K562 (cell line): ENCODE measurements around the gene KLHL25. TPM values are rescaled to one million over a fixed set of nuclear protein-coding genes. Genes with fewer than 3 reads are reported as not detected.
A peak's percentile ranks its signal among the peaks of the same experiment; 100 is the strongest.

ENCODE experiments used
- ATAC-seq: fragments of 200-7000 bp; cut with Tn5 transposase; 3 replicates; pipeline ENCODE4 v1.9.1; 2020; ENCODE audit warnings: moderate library complexity
- BruUV-seq: library from RNA; stranded (reverse); fragments of 400-500 nt; replicated peaks from 2 replicates; lab custom pipeline; 2021; lab: Mats Ljungman, UMichigan
- CTCF ChIA-PET: fragments of 300-600 bp; formaldehyde crosslinking; extraction: SDS; loops from one replicate; lab custom pipeline; 2021; ENCODE audit warnings: low intra/inter-chr PET ratio; lab: Yijun Ruan, JAX
- POLR2A ChIA-PET: fragments of 300-600, 350-650 bp; sonication (Branson Sonifier 250); formaldehyde crosslinking; extraction: SDS; loops from one replicate; lab custom pipeline; 2021; ENCODE audit warnings: antibody characterized with exemption, inconsistent platforms; lab: Yijun Ruan, JAX
- DNase-seq, 4 experiments: peaks; one replicate each; pipeline versions ENCODE4 v3.0.0 to v3.0.0-alpha.2; 2011 to 2018; ENCODE audit warnings: low spot score in 3 of 4, mixed read lengths in 3 of 4; ENCODE audit errors: extremely low read depth in 1 of 4
- FAIRE-seq: peaks from 2 replicates; lab custom pipeline; 2011; peaks lifted over from hg19 to GRCh38; lab: Jason Lieb, UNC
- H2AFZ ChIP-seq: 2 replicates; pipeline ENCODE4 v1.6.0; 2011; ENCODE audit warnings: low read depth, low read length, control low read depth, inconsistent platforms
- H3K27ac ChIP-seq: fragments of 200-600 bp; 3 replicates; pipeline ENCODE4 v1.8.0; 2011; ENCODE audit warnings: low read depth, mild to moderate bottlenecking, control low read depth, inconsistent platforms, low read length, moderate library complexity, mixed read lengths; ENCODE audit errors: extremely low read depth
- H3K27me3 ChIP-seq, 2 experiments: fragments of 300-600 bp in 1 of 2; 2 replicates in 1 of 2; 3 replicates in 1 of 2; pipeline versions ENCODE4 v1.6.0 to v1.8.0; 2011; ENCODE audit warnings: inconsistent platforms in 2 of 2, low read length in 2 of 2, mild to moderate bottlenecking in 1 of 2, mixed read lengths in 1 of 2, moderate library complexity in 1 of 2; ENCODE audit not compliant: control insufficient read depth in 2 of 2, insufficient read depth in 2 of 2
- H3K36me3 ChIP-seq: fragments of 300-600 bp; 3 replicates; pipeline ENCODE4 v1.8.0; 2011; ENCODE audit warnings: mild to moderate bottlenecking, low read length, inconsistent platforms; ENCODE audit not compliant: control insufficient read depth, insufficient read depth
- H3K4me1 ChIP-seq, 2 experiments: fragments of 200-600 bp in 1 of 2; replicated peaks in 1 of 2; 2 replicates in 1 of 2; 3 replicates in 1 of 2; pipeline versions ENCODE4 v1.5.1 to v1.8.0; 2011; ENCODE audit warnings: inconsistent platforms in 2 of 2, low read length in 2 of 2, mild to moderate bottlenecking in 1 of 2, mixed read lengths in 1 of 2, moderate library complexity in 1 of 2; ENCODE audit not compliant: control insufficient read depth in 2 of 2, insufficient read depth in 2 of 2
- H3K4me2 ChIP-seq: 2 replicates; pipeline ENCODE4 v1.6.1; 2011; ENCODE audit warnings: low read length, control low read depth, inconsistent platforms, mixed read lengths; ENCODE audit not compliant: insufficient read depth
- H3K4me3 ChIP-seq: fragments of 200-600 bp; sonication (generic), shearing (Covaris generic); 2 replicates; pipeline ENCODE4 v1.5.1; 2016; ENCODE audit warnings: control low read depth, inconsistent platforms
- H3K79me2 ChIP-seq: fragments of 200-600 bp; 3 replicates; pipeline ENCODE4 v1.8.0; 2011; ENCODE audit warnings: low read length, inconsistent platforms; ENCODE audit not compliant: control insufficient read depth, insufficient read depth
- H3K9ac ChIP-seq, 2 experiments: 2 replicates each; pipeline versions ENCODE4 v1.6.0 to v1.6.1; 2011; ENCODE audit warnings: low read depth in 2 of 2, low read length in 2 of 2, control low read depth in 1 of 2, inconsistent platforms in 1 of 2, mild to moderate bottlenecking in 1 of 2, mixed read lengths in 1 of 2; ENCODE audit not compliant: insufficient read depth in 1 of 2
- H3K9me1 ChIP-seq: one replicate; pipeline ENCODE4 v1.6.0; 2011; ENCODE audit warnings: inconsistent platforms, mild to moderate bottlenecking, low read length, moderate library complexity; ENCODE audit not compliant: control insufficient read depth, insufficient read depth
- H3K9me3 ChIP-seq: replicated peaks from 2 replicates; pipeline ENCODE4 v1.5.1; 2011; ENCODE audit warnings: low read depth, low read length, inconsistent platforms; ENCODE audit not compliant: control insufficient read depth, insufficient read depth
- H4K20me1 ChIP-seq: replicated peaks from 2 replicates; pipeline ENCODE4 v1.6.1; 2011; ENCODE audit warnings: low read length, inconsistent platforms, mixed read lengths; ENCODE audit not compliant: control insufficient read depth, insufficient read depth
- CTCF ChIP-seq, 3 experiments: IDR thresholded peaks in 2 of 3; conservative IDR thresholded peaks in 1 of 3; 2 replicates each; pipeline ENCODE4 v1.5.1; 2011 to 2012; ENCODE audit warnings: low read length in 3 of 3, mild to moderate bottlenecking in 3 of 3, control low read depth in 2 of 3, improper control_type of control experiment in 1 of 3, inconsistent platforms in 1 of 3, low read depth in 1 of 3, mixed read lengths in 1 of 3, moderate library complexity in 1 of 3; ENCODE audit not compliant: insufficient read depth in 2 of 3
- HLTF ChIP-seq: fragments of 450-650 bp; IDR thresholded peaks from 2 replicates; pipeline ENCODE4 v1.6.1; 2016
- HNRNPUL1 ChIP-seq: fragments of 200-400 bp; formaldehyde crosslinking; IDR thresholded peaks from 2 replicates; pipeline ENCODE4 v1.6.1; 2017; ENCODE audit warnings: low read length
- KDM5B ChIP-seq: fragments of 200-600 bp; sonication (generic); IDR thresholded peaks from 2 replicates; pipeline ENCODE4 v1.6.1; 2012; ENCODE audit warnings: low read depth, mild to moderate bottlenecking, moderate library complexity, low read length, control low read depth, inconsistent platforms; ENCODE audit not compliant: insufficient replicate concordance
- L3MBTL2 ChIP-seq: fragments of 450-650 bp; IDR thresholded peaks from 2 replicates; pipeline ENCODE4 v1.6.1; 2016; ENCODE audit warnings: mild to moderate bottlenecking, moderate library complexity
- SMC3 ChIP-seq: conservative IDR thresholded peaks from 2 replicates; pipeline ENCODE4 v1.6.1; 2011; ENCODE audit warnings: low read depth, low read length, improper control_type of control experiment; ENCODE audit not compliant: insufficient read depth
- YY1 ChIP-seq, 3 experiments: IDR thresholded peaks; 2 replicates each; pipeline ENCODE4 v1.6.1; 2011; ENCODE audit warnings: low read length in 2 of 3, mild to moderate bottlenecking in 2 of 3, moderate library complexity in 2 of 3, borderline replicate concordance in 1 of 3, control low read depth in 1 of 3, low read depth in 1 of 3; ENCODE audit not compliant: insufficient read depth in 3 of 3, insufficient replicate concordance in 2 of 3, control insufficient read depth in 1 of 3, insufficient read length in 1 of 3; ENCODE audit errors: extremely low read depth in 1 of 3
- ZBTB17 ChIP-seq: fragments of 450-650 bp; formaldehyde crosslinking; IDR thresholded peaks from 2 replicates; pipeline ENCODE4 v1.4.0; 2020; ENCODE audit warnings: mild to moderate bottlenecking
- ZNF384 ChIP-seq: IDR thresholded peaks from 2 replicates; pipeline ENCODE4 v1.6.1; 2012; ENCODE audit warnings: low read depth, low read length, improper control_type of control experiment
- ZNF408 ChIP-seq: fragments of 250-450 bp; sonication (Bioruptor Pico); IDR thresholded peaks from 2 replicates; pipeline ENCODE4 v1.4.0; 2020; ENCODE audit warnings: low read depth, mild to moderate bottlenecking, moderate library complexity
- ZNF518B ChIP-seq: fragments of 250-450 bp; sonication (Bioruptor Pico); IDR thresholded peaks from 2 replicates; pipeline ENCODE4 v1.5.0; 2021; ENCODE audit warnings: mild to moderate bottlenecking, moderate library complexity
- ZNF79 ChIP-seq: fragments of 250-450 bp; sonication (Bioruptor Pico); IDR thresholded peaks from 2 replicates; pipeline ENCODE4 v1.4.0; 2020; ENCODE audit warnings: low read depth, mild to moderate bottlenecking, moderate library complexity
- WGBS: fragments of 100-300 bp; shearing (Covaris generic); methylation state at CpG from one replicate; pipeline ENCODE4 v1.1.6; 2016; ENCODE audit warnings: low coverage, mixed read lengths; ENCODE audit not compliant: insufficient coverage; ENCODE audit errors: missing lambda C conversion rate; 5-methylcytosine and 5-hydroxymethylcytosine counted together
- in situ Hi-C: fragments of 300-500 bp; cut with MboI; formaldehyde crosslinking; loops from 4 replicates; pipeline ENCODE4 v1.15.0; 2018; ENCODE audit warnings: inconsistent platforms, mixed read lengths
- intact Hi-C: fragments of 100-400 bp; cut with micrococcal nuclease; formaldehyde crosslinking; loops from 2 replicates; pipeline ENCODE4 v1.14.2; 2022
- polyA plus RNA-seq, 8 experiments: library from polyadenylated mRNA; depleted of rRNA in 4 of 8; stranded (reverse) in 5 of 8; unstranded in 3 of 8; fragments of >200 nt; fragmentation: Nextera tagmentation in 2 of 8; fragmentation: Illumina TruSeq in 1 of 8; extraction: Ambion mirVana in 2 of 8; extraction: Trizol in 1 of 8; gene quantifications; 2 replicates each; pipeline versions ENCODE4 v1.2.1 to v1.2.3, GENCODE V29; 2011 to 2014; ENCODE audit warnings: inconsistent platforms in 1 of 8, missing spikeins in 1 of 8
- total RNA-seq, 7 experiments: library from RNA; depleted of rRNA in 6 of 7; stranded (reverse); fragments of >200 nt in 6 of 7; fragmentation: Illumina TruSeq in 2 of 7; extraction: Trizol in 2 of 7; gene quantifications; 2 replicates each; pipeline versions ENCODE4 v1.2.1 to v1.2.3, GENCODE V29; 2011 to 2021; ENCODE audit warnings: low replicate concordance in 1 of 7

KLHL25 gene
- total and polyA plus RNA-seq, 9 of the 15 experiments (the other 6 are each of a cell fraction or from before 2014, with no cell fraction given), result 0.04 to 0.14 (median 0.10) TPM; not detected in 3

- Histone ChIP-seq H3K36me3 (no peaks in the 10 kb centered on the region), H3K79me2 (no peaks in the 10 kb centered on the region), H3K4me1 (peaks cover 0 to 5% of the 10 kb centered on the region in 2 experiments; a peak in 1 of 5 replicates), H3K9me1 (no peaks in the 10 kb centered on the region), H3K27me3 (no peaks in the 10 kb centered on the region; a peak in 1 of 5 replicates), H3K9me3 (no peaks in the 10 kb centered on the region), H2AFZ (peak overlapping the region; percentile 55; the same call in 1 of the 2 replicates), H3K4me3 (no peak overlapping the region), H3K27ac (no peak overlapping the region), H4K20me1 (no peaks in the 10 kb centered on the region), H3K9ac (no peak overlapping the region), H3K4me2 (no peak overlapping the region)
- peak; percentile 100 for ATAC-seq
- in situ Hi-C loops, result no loop called here
- POLR2A ChIA-PET, result interaction anchor here (0.5 to 1.1 kb wide), 2 partner anchors 62 to 1773 kb away, joined by 3 read pairs; no protein-coding TSS in a partner anchor
- WGBS, result 4% methylated on average over 28 of the region's 32 CpGs
- peak; percentile 73 to 77 (median 74) for DNase-seq
- CTCF ChIA-PET, result interaction anchor here (1.7 kb wide), 1 partner anchor 110 kb away, joined by 20 read pairs; no protein-coding TSS in a partner anchor
- intact Hi-C loops, result loop anchor here (1.0 to 2.0 kb wide), 2 partner anchors 110 to 353 kb away; no protein-coding TSS in a partner anchor
- BruUV-seq, result no TSS peak
- FAIRE-seq, result peak; percentile 83
- no peak for TF ChIP-seq KDM5B
- no peak for TF ChIP-seq ZBTB17
- peak; percentile 89 for TF ChIP-seq SMC3
- no peak for TF ChIP-seq ZNF384
- no peak for TF ChIP-seq ZNF79 (CRISPR knock-in tag)
- TF ChIP-seq CTCF (IDR thresholded peaks at IDR 0.05 in 2 of 3, conservative IDR thresholded peaks at IDR 0.05 in 1 of 3; ENCODE audit: insufficient read depth in 2 of 3, low read depth in 1 of 3, low read length in 3 of 3), result peak; percentile 72 to 90 (median 85)
- TF ChIP-seq L3MBTL2, result no peak
- no peak for TF ChIP-seq YY1 (IDR thresholded peaks at IDR 0.05; ENCODE audit: borderline replicate concordance in 1 of 3, control insufficient read depth in 1 of 3, extremely low read depth in 1 of 3, insufficient read depth in 3 of 3, insufficient read length in 1 of 3, insufficient replicate concordance in 2 of 3, low read depth in 1 of 3, low read length in 2 of 3)
- no peak for TF ChIP-seq ZNF408 (CRISPR knock-in tag)
- no peak for TF ChIP-seq HLTF
- no peak for TF ChIP-seq HNRNPUL1
- TF ChIP-seq ZNF518B, result no peak
These were observed 45.5 kb upstream of the KLHL25 start for GRCh38 chr15:85840079-85840801.
